BE2C (cell line): ENCODE data around the gene TSPAN5.

Source experiments
- DNase-seq: peaks from one replicate; pipeline ENCODE4 v3.0.0-alpha.2; 2020
- H3K27me3 ChIP-seq: fragments of 250-450 bp; sonication (Bioruptor Pico); 2 replicates; pipeline ENCODE4 v1.5.1; 2020; ENCODE audit warnings: mild to moderate bottlenecking
- H3K36me3 ChIP-seq: fragments of 250-450 bp; sonication (Bioruptor Pico); 2 replicates; pipeline ENCODE4 v1.5.1; 2020; ENCODE audit warnings: mild to moderate bottlenecking
- H3K4me1 ChIP-seq: fragments of 250-450 bp; sonication (Bioruptor Pico); 2 replicates; pipeline ENCODE4 v1.5.1; 2020
- H3K4me3 ChIP-seq: 2 replicates; pipeline ENCODE4 v1.5.1; 2011; ENCODE audit warnings: low read depth, low read length
- H3K9me3 ChIP-seq: fragments of 250-450 bp; sonication (Bioruptor Pico); 2 replicates; pipeline ENCODE4 v1.5.1; 2020
- CTCF ChIP-seq: IDR thresholded peaks from 2 replicates; pipeline ENCODE4 v1.5.1; 2012; ENCODE audit warnings: mild to moderate bottlenecking, low read depth, low read length

TSPAN5 gene

GRCh38 chr4:98586291-98586961 is 72.0 kb downstream of the TSPAN5 start:
- Histone ChIP-seq H3K36me3 (no peaks in the 10 kb centered on the region), H3K4me3 (no peak overlapping the region), H3K9me3 (no peaks in the 10 kb centered on the region), H3K27me3 (no peaks in the 10 kb centered on the region; the same call in 1 of the 2 replicates), H3K4me1 (no peaks in the 10 kb centered on the region)
- TF ChIP-seq CTCF: no peak
- DNase-seq: no peak

GRCh38 chr4:98585596-98585995 is 72.8 kb downstream of the TSPAN5 start:
- H3K9me3 ChIP-seq: no peaks in the 10 kb centered on the region
- no peaks in the 10 kb centered on the region for H3K4me1 ChIP-seq
- no peak for DNase-seq
- TF ChIP-seq CTCF: no peak
- no peaks in the 10 kb centered on the region for H3K36me3 ChIP-seq
- no peaks in the 10 kb centered on the region; the same call in none of the 2 replicates for H3K27me3 ChIP-seq
- no peak overlapping the region for H3K4me3 ChIP-seq

- TF ChIP-seq CTCF: no peak
- DNase-seq: no peak
Observed at GRCh38 chr4:98584265-98584664, 74.1 kb downstream of the TSPAN5 start.

GRCh38 chr4:98583265-98583664 is 75.1 kb downstream of the TSPAN5 start:
- H3K4me3 ChIP-seq: no peak overlapping the region
- TF ChIP-seq CTCF: no peak
- H3K27me3 ChIP-seq: no peaks in the 10 kb centered on the region; the same call in none of the 2 replicates

More at GRCh38 chr4:98584265-98584664, 74.1 kb downstream of the TSPAN5 start:
- Histone ChIP-seq H3K4me3 (no peak overlapping the region), H3K9me3 (no peaks in the 10 kb centered on the region), H3K4me1 (no peaks in the 10 kb centered on the region), H3K27me3 (no peaks in the 10 kb centered on the region; the same call in none of the 2 replicates), H3K36me3 (no peaks in the 10 kb centered on the region)

GRCh38 chr4:98581126-98581525 is 77.3 kb downstream of the TSPAN5 start:
- TF ChIP-seq CTCF: no peak
- DNase-seq: no peak
- Histone ChIP-seq H3K4me1 (no peaks in the 10 kb centered on the region), H3K9me3 (no peaks in the 10 kb centered on the region), H3K27me3 (no peaks in the 10 kb centered on the region; the same call in none of the 2 replicates), H3K36me3 (no peaks in the 10 kb centered on the region), H3K4me3 (no peak overlapping the region)

More at GRCh38 chr4:98583265-98583664, 75.1 kb downstream of the TSPAN5 start:
- no peak for DNase-seq
- H3K36me3 ChIP-seq: no peaks in the 10 kb centered on the region
- H3K4me1 ChIP-seq: no peaks in the 10 kb centered on the region
- no peaks in the 10 kb centered on the region for H3K9me3 ChIP-seq

DNA sequence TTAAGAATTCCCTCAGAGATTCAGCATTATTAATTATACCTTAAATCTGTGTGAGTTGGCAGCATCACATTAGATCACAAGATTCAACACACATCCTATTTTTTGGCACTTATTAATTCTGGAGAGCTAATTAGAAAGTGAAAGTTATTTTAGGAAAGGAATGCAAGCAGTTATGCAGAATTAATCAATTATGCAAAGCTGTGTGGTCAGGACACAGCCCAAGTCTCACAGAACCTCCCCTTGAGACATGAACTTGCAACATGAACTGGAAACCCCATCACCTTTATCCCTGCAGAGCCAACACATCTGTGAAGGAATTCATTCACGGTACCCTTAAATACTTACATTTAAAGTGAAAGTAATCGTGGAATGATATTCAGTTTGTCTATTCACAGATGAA is 80.5 kb downstream of the TSPAN5 start:
- no peaks in the 10 kb centered on the region for H3K9me3 ChIP-seq
- H3K36me3 ChIP-seq: no peaks in the 10 kb centered on the region
- no peaks in the 10 kb centered on the region for H3K4me1 ChIP-seq
- H3K27me3 ChIP-seq: no peaks in the 10 kb centered on the region; the same call in none of the 2 replicates
- TF ChIP-seq CTCF: no peak
- DNase-seq: no peak
- no peak overlapping the region for H3K4me3 ChIP-seq
